Cardiac muscle cell (in vitro differentiated cells and primary cell): Measurements from ENCODE around the gene ARPC1B. TPM values are rescaled to one million over a fixed set of nuclear protein-coding genes. Genes with fewer than 3 reads are reported as not detected.

Experiments
- DNase-seq, 2 donors: peaks; one replicate each; pipeline versions ENCODE4 v3.0.0 to v3.0.0-alpha.2; 2010 to 2017; ENCODE audit warnings: low read depth in 1 of 2, low spot score in 1 of 2
- H3K27ac ChIP-seq: fragments of 200-600 bp; sonication (generic); 2 replicates; pipeline ENCODE4 v1.5.1; 2016
- H3K27me3 ChIP-seq: fragments of 200-600 bp; sonication (generic); 2 replicates; pipeline ENCODE4 v1.6.0; 2016; ENCODE audit warnings: control low read depth
- H3K36me3 ChIP-seq: fragments of 200-600 bp; sonication (generic); 2 replicates; pipeline ENCODE4 v1.5.1; 2016; ENCODE audit warnings: control low read depth
- H3K4me1 ChIP-seq: fragments of 200-600 bp; sonication (generic); 2 replicates; pipeline ENCODE4 v1.8.1; 2017; ENCODE audit warnings: low read depth, mild to moderate bottlenecking, mixed run types
- H3K4me3 ChIP-seq: fragments of 200-600 bp; sonication (generic); 2 replicates; pipeline ENCODE4 v1.5.1; 2016; ENCODE audit warnings: mild to moderate bottlenecking
- H3K9me3 ChIP-seq: fragments of 200-600 bp; sonication (generic); 2 replicates; pipeline ENCODE4 v1.5.1; 2017; ENCODE audit warnings: low read depth, mild to moderate bottlenecking, control low read depth
- CTCF ChIP-seq: IDR thresholded peaks from 2 replicates; pipeline ENCODE4 v1.5.1; 2012; ENCODE audit warnings: low read depth, mild to moderate bottlenecking, low read length
- polyA plus RNA-seq: library from polyadenylated mRNA; unstranded; fragments of >200 nt; fragmentation: Nextera tagmentation; extraction: Ambion mirVana; gene quantifications from 2 replicates; pipeline ENCODE4 v1.2.1, GENCODE V29; 2016
- total RNA-seq: library from RNA; depleted of rRNA; stranded (reverse); fragments of >200 nt; gene quantifications from 2 replicates; pipeline ENCODE4 v1.2.3, GENCODE V29; 2016

ARPC1B gene
- total and polyA plus RNA-seq, 2 experiments from 2014 or later = 38.7 to 49.3 TPM

- no peaks in the 10 kb centered on the region for H3K9me3 ChIP-seq
- no peak overlapping the region for H3K27ac ChIP-seq
- H3K27me3 ChIP-seq = no peaks in the 10 kb centered on the region
- no peak for TF ChIP-seq CTCF
- H3K4me3 ChIP-seq = no peak overlapping the region
- no peak for DNase-seq
- H3K4me1 ChIP-seq = peaks cover 7% of the 10 kb centered on the region
- H3K36me3 ChIP-seq = peaks cover 6% of the 10 kb centered on the region
These were observed 16.5 kb downstream of the ARPC1B start for GRCh38 chr7:99390941-99391602.

- H3K4me1 ChIP-seq = peaks cover 7% of the 10 kb centered on the region
- H3K27ac ChIP-seq = no peak overlapping the region
- H3K27me3 ChIP-seq = no peaks in the 10 kb centered on the region
- TF ChIP-seq CTCF = no peak
- no peaks in the 10 kb centered on the region for H3K9me3 ChIP-seq
- H3K4me3 ChIP-seq = peak overlapping the region; percentile 49
- no peak for DNase-seq
- H3K36me3 ChIP-seq = peaks cover 6% of the 10 kb centered on the region
These were observed 17.5 kb downstream of the ARPC1B start for GRCh38 chr7:99392046-99392445.

- TF ChIP-seq CTCF = no peak
- H3K36me3 ChIP-seq = peaks cover 6% of the 10 kb centered on the region
- H3K27me3 ChIP-seq = no peaks in the 10 kb centered on the region
- H3K9me3 ChIP-seq = no peaks in the 10 kb centered on the region
- H3K4me1 ChIP-seq = peaks cover 7% of the 10 kb centered on the region
- peak; percentile 71 to 91 for DNase-seq
- peak overlapping the region; percentile 49 for H3K4me3 ChIP-seq
- H3K27ac ChIP-seq = peak overlapping the region; percentile 95
These were observed 18.3 kb downstream of the ARPC1B start for GRCh38 chr7:99392659-99393354.

GRCh38 chr7:99393355-99394187 is 19.0 kb downstream of the ARPC1B start:
- peak overlapping the region; percentile 95 for H3K27ac ChIP-seq
- H3K9me3 ChIP-seq = no peaks in the 10 kb centered on the region
- H3K36me3 ChIP-seq = peaks cover 13% of the 10 kb centered on the region
- peak in 1 of 2 donors; percentile 94 for DNase-seq
- H3K4me3 ChIP-seq = peak overlapping the region; percentile 49
- peaks cover 7% of the 10 kb centered on the region for H3K4me1 ChIP-seq
- no peaks in the 10 kb centered on the region for H3K27me3 ChIP-seq
- no peak for TF ChIP-seq CTCF

- H3K27ac ChIP-seq = peak overlapping the region; percentile 95
- H3K4me1 ChIP-seq = peaks cover 7% of the 10 kb centered on the region
- DNase-seq = no peak
- H3K9me3 ChIP-seq = no peaks in the 10 kb centered on the region
- no peaks in the 10 kb centered on the region for H3K27me3 ChIP-seq
- no peak for TF ChIP-seq CTCF
- no peak overlapping the region for H3K4me3 ChIP-seq
- peaks cover 16% of the 10 kb centered on the region for H3K36me3 ChIP-seq
These were observed 19.6 kb downstream of the ARPC1B start for GRCh38 chr7:99394188-99394502.
